GM08714 (cell line): ENCODE results near the gene ARID4B.

Source experiments
- H3K4me3 ChIP-seq: fragments of 200-500 bp; sonication (Bioruptor generic); 2 replicates; pipeline ENCODE4 v1.5.1; 2014; ENCODE audit warnings: mild to moderate bottlenecking, low read length, inconsistent platforms
- ZNF274 ChIP-seq: IDR thresholded peaks from 2 replicates; pipeline ENCODE4 v1.6.1; 2012; ENCODE audit warnings: mild to moderate bottlenecking, low read depth, low read length

ARID4B gene

GRCh38 chr1:235254721-235255120, 73.3 kb downstream of the ARID4B start:
- TF ChIP-seq ZNF274: no peak
- H3K4me3 ChIP-seq: no peak overlapping the region

- no peak for TF ChIP-seq ZNF274
- H3K4me3 ChIP-seq: no peak overlapping the region
These were observed 74.6 kb downstream of the ARID4B start for GRCh38 chr1:235253219-235253962.

- TF ChIP-seq ZNF274: no peak
- H3K4me3 ChIP-seq: no peak overlapping the region
These were observed 77.5 kb downstream of the ARID4B start for GRCh38 chr1:235250430-235250829.

GRCh38 chr1:235246022-235246948, 81.7 kb downstream of the ARID4B start:
- TF ChIP-seq ZNF274: no peak
- no peak overlapping the region for H3K4me3 ChIP-seq

- H3K4me3 ChIP-seq: no peak overlapping the region
- no peak for TF ChIP-seq ZNF274
These were observed 82.9 kb downstream of the ARID4B start for GRCh38 chr1:235244974-235245592.

- no peak overlapping the region for H3K4me3 ChIP-seq
- TF ChIP-seq ZNF274: no peak
These were observed 87.0 kb downstream of the ARID4B start for GRCh38 chr1:235240960-235241359.

GRCh38 chr1:235239851-235240250, 88.1 kb downstream of the ARID4B start:
- TF ChIP-seq ZNF274: no peak
- no peak overlapping the region for H3K4me3 ChIP-seq

GRCh38 chr1:235238558-235238957, 89.4 kb downstream of the ARID4B start:
- no peak overlapping the region for H3K4me3 ChIP-seq
- no peak for TF ChIP-seq ZNF274

GRCh38 chr1:235236128-235236527, 91.9 kb downstream of the ARID4B start:
- H3K4me3 ChIP-seq: no peak overlapping the region

GRCh38 chr1:235229868-235230267, 98.1 kb downstream of the ARID4B start:
- no peak for TF ChIP-seq ZNF274
- H3K4me3 ChIP-seq: no peak overlapping the region

More at GRCh38 chr1:235236128-235236527, 91.9 kb downstream of the ARID4B start:
- TF ChIP-seq ZNF274: no peak

GRCh38 chr1:235227414-235227813, 100.6 kb downstream of the ARID4B start:
- no peak overlapping the region for H3K4me3 ChIP-seq
- no peak for TF ChIP-seq ZNF274

- TF ChIP-seq ZNF274: no peak
- no peak overlapping the region for H3K4me3 ChIP-seq
These were observed 101.0 kb downstream of the ARID4B start for GRCh38 chr1:235226933-235227332.

GRCh38 chr1:235225299-235225698, 102.7 kb downstream of the ARID4B start:
- no peak for TF ChIP-seq ZNF274
- H3K4me3 ChIP-seq: no peak overlapping the region

GRCh38 chr1:235221653-235222375, 106.2 kb downstream of the ARID4B start:
- H3K4me3 ChIP-seq: no peak overlapping the region
- TF ChIP-seq ZNF274: no peak
